BJ (cell line): ENCODE results near the gene LDLRAD4. TPM values are rescaled to one million over a fixed set of nuclear protein-coding genes. Genes with fewer than 3 reads are reported as not detected.

ENCODE experiments used
- CTCF ChIA-PET: fragments of 350-600 bp; formaldehyde crosslinking; extraction: SDS; loops from one replicate; lab custom pipeline; 2021; ENCODE audit warnings: antibody characterized with exemption, inconsistent platforms; lab: Yijun Ruan, JAX
- POLR2A ChIA-PET: fragments of 300-600 bp; sonication (Branson Sonifier 250); formaldehyde crosslinking; extraction: SDS; loops from one replicate; lab custom pipeline; 2021; ENCODE audit warnings: antibody characterized with exemption; lab: Charles Lee
- DNase-seq: peaks from one replicate; pipeline ENCODE4 v3.0.0-alpha.2; 2011; ENCODE audit warnings: low read depth
- H3K27me3 ChIP-seq: 2 replicates; pipeline ENCODE4 v1.6.0; 2011; ENCODE audit warnings: low read length; ENCODE audit not compliant: control insufficient read depth, insufficient read depth
- H3K36me3 ChIP-seq: 2 replicates; pipeline ENCODE4 v1.5.1; 2011; ENCODE audit warnings: low read length; ENCODE audit not compliant: control insufficient read depth, insufficient read depth
- H3K4me3 ChIP-seq: 2 replicates; pipeline ENCODE4 v1.5.1; 2011; ENCODE audit warnings: low read depth, mild to moderate bottlenecking, control low read depth, low read length
- polyA minus RNA-seq: library from RNA; depleted of rRNA, polyadenylated mRNA; stranded (reverse); fragments of >200 nt; gene quantifications from 2 replicates; pipeline ENCODE4 v1.2.3, GENCODE V29; 2011; rRNA and poly(A)+ RNA removed
- polyA plus RNA-seq: library from polyadenylated mRNA; depleted of rRNA; stranded (reverse); fragments of >200 nt; gene quantifications from 2 replicates; pipeline ENCODE4 v1.2.3, GENCODE V29; 2011; rRNA removed
- TF ChIP-seq, protein P1 (sequence below): IDR thresholded peaks from 2 replicates; pipeline ENCODE4 v1.5.1; 2011; ENCODE audit warnings: low read depth, mild to moderate bottlenecking, control low read depth, inconsistent platforms, low read length, moderate library complexity; ENCODE audit not compliant: insufficient read depth

The LDLRAD4 gene
- polyA plus RNA-seq (0.07 TPM in 1 of 2 replicates, not detected in the other), polyA minus RNA-seq (0.62 TPM in 1 of 2 replicates, not detected in the other)

DNA sequence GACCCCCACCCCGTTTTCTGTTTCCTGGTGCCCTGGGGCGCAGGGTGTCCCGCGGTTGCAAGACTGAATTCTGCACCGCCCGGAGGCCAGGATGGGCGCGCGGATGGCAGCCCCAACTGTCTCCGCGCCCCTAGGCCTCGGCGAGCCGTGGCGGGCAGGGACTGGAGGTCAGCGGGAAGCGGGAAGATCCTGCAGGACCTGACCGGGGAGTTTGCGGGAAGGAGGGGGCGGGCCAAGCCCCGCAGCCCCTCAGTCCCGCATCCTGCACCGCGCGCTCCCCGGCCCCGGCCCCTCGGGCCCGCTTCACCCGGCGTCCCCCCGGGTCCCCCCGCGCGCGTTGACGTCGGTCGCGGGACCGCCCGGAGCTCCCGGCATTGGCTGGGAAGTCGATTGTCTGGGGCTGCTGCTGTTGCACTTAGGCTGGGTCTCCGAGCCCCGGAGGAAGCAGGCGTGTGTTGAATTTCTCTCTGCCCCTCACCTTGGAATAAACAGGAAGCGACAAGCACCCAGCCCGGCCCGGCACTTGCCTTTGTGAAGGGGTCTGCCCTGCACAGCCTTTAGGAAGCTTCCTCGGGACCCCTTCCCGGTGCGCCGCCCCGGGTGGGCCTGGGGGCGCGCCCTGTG, at the start of gene LDLRAD4:
TSS of gene LDLRAD4 (plus strand) at position 393 of the 624 bp plus-strand sequence.
- CTCF ChIA-PET = interaction anchor here (0.6 kb wide), 1 partner anchor 85 kb away, joined by 3 read pairs; no protein-coding TSS in a partner anchor
- POLR2A ChIA-PET = no interaction called here
- Histone ChIP-seq H3K4me3 (peak within 1 kb of the TSS; percentile 23), H3K27me3 (peaks cover 25% of the 10 kb centered on the region), H3K36me3 (no peaks in the 10 kb centered on the region)
- TF ChIP-seq, protein P1, sequence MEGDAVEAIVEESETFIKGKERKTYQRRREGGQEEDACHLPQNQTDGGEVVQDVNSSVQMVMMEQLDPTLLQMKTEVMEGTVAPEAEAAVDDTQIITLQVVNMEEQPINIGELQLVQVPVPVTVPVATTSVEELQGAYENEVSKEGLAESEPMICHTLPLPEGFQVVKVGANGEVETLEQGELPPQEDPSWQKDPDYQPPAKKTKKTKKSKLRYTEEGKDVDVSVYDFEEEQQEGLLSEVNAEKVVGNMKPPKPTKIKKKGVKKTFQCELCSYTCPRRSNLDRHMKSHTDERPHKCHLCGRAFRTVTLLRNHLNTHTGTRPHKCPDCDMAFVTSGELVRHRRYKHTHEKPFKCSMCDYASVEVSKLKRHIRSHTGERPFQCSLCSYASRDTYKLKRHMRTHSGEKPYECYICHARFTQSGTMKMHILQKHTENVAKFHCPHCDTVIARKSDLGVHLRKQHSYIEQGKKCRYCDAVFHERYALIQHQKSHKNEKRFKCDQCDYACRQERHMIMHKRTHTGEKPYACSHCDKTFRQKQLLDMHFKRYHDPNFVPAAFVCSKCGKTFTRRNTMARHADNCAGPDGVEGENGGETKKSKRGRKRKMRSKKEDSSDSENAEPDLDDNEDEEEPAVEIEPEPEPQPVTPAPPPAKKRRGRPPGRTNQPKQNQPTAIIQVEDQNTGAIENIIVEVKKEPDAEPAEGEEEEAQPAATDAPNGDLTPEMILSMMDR = no peak
- no peak for DNase-seq

DNA sequence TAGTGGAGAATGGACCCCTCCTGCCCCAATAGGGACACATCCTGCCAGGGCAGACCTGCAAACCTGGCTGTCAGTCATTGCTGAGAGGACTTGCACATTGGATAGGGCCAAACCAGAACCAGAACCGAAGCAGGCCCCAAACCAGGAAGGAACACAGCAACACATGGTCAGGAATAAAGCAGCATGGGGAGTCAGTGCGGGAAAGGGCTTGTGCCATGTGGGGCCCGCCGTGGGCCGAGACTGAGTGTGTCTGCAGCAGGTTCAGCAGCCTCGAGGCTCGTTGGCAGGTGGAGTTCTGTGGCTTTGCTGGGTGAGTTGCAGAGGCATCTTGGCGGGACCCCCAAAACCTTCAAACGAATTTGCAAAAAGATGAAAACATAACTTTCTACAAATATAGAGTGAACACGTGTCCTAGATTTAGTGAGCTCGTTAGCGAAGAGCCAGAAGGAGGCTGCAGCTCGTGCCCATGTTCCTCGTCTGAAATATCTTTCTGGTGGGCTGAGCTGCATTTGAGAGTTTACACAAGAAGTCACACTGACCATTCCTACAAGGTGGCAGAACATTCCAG, 44.9 kb upstream of the LDLRAD4 start:
- no peaks in the 10 kb centered on the region for H3K27me3 ChIP-seq
- TF ChIP-seq, protein P1 = no peak
- ChIA-PET CTCF (interaction anchor here (1.0 kb wide), 1 partner anchor 14 kb away, joined by 4 read pairs; no protein-coding TSS in a partner anchor), POLR2A (no interaction called here)
- DNase-seq = no peak
- no peaks in the 10 kb centered on the region for H3K36me3 ChIP-seq
- H3K4me3 ChIP-seq = no peak overlapping the region

DNA sequence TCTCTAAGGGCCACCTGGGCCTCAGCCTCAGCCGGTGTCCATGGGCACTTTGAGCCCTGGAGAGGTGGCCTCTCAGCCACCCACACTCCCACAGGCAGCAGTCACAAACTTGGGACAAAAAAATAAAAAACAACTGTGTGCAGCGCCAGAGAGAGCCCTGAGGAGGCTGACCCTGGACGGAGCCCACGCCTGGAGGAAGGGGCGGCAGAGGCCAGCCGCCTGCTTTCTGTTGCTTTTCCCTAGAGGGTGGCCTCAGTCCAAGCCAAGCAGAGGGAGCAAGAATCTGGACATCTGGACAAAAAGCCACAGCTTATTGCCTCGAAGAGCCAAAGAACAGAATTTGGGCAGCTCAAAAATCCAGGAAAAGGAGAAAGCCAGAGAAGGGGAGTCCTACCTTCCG, 43.3 kb upstream of the LDLRAD4 start:
- DNase-seq = no peak
- POLR2A ChIA-PET = no interaction called here
- no peak overlapping the region for H3K4me3 ChIP-seq

DNA sequence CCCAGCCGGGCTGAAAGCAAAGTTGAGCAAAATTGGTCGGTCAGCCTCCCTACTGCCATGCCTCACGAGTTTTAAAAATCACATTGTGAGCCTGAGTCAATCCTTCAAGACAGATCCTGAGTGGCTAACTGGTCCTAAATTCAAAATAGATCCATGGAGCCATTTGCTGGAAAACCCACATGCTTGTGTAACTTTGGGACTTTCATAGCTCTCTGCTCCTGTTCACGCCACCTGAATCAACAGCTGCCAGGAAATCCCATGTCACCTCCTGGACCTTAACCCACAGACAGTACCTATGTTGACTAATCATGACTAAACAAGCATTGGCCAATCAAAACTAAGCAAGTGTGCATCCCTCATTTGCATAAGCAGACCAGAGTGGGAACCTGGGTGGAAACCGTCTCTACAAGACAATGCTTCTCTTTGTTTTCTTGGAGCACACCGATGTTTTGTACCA, 42.8 kb upstream of the LDLRAD4 start:
- peaks cover 3% of the 10 kb centered on the region; the same call in 1 of the 2 replicates for H3K27me3 ChIP-seq
- H3K36me3 ChIP-seq = no peaks in the 10 kb centered on the region
- ChIA-PET CTCF (interaction anchor here (1.5 to 2.0 kb wide), 2 partner anchors 13 to 16 kb away, joined by 3 to 5 read pairs; no protein-coding TSS in a partner anchor), POLR2A (no interaction called here)
- TF ChIP-seq, protein P1 = no peak
- H3K4me3 ChIP-seq = no peak overlapping the region
- no peak for DNase-seq

More for the DNA sequence above, 43.3 kb upstream of the LDLRAD4 start:
- Histone ChIP-seq H3K27me3 (no peaks in the 10 kb centered on the region), H3K36me3 (no peaks in the 10 kb centered on the region)
- TF ChIP-seq, protein P1 = no peak
- CTCF ChIA-PET = interaction anchor here (1.5 to 2.0 kb wide), 2 partner anchors 14 to 16 kb away, joined by 3 to 5 read pairs; no protein-coding TSS in a partner anchor

DNA sequence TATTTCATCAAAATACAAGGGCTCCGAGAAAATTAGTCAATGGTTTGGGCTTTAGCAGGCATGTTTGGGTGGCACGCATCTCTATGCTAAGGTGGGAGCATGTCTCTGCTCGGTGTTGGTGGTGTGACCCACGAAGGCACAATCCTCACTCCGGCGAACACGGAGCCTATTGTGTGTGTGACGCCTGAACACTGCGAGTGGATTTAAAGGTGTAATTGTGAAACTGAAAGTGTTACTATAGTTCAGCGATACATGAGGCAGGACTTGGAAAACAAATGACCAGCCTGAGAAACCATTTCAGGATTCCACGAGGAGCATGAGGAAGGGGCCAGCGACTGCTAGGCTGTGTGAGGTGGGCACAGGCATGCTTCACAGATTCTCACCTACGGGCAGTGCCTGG, 41.7 kb upstream of the LDLRAD4 start:
- Histone ChIP-seq H3K36me3 (no peaks in the 10 kb centered on the region), H3K4me3 (no peak overlapping the region), H3K27me3 (peaks cover 4% of the 10 kb centered on the region; the same call in 1 of the 2 replicates)
- ChIA-PET CTCF (no interaction called here), POLR2A (no interaction called here)
- TF ChIP-seq, protein P1 = no peak
- no peak for DNase-seq
